ENCODE measurements around the gene VPS13C. TPM values are rescaled to one million over a fixed set of nuclear protein-coding genes. Genes with fewer than 3 reads are reported as not detected.
A peak's percentile ranks its signal among the peaks of the same experiment; 100 is the strongest.

The VPS13C gene
- total and polyA plus RNA-seq, 2 donors (not counting 3 experiments of a cell fraction or from before 2014, with no cell fraction given) = 10.8 to 60.3 TPM

- TF ChIP-seq MAX (IDR thresholded peaks at IDR 0.05; ENCODE audit: insufficient read depth, insufficient read length) = no peak
- TF ChIP-seq POLR2AphosphoS5 (IDR thresholded peaks at IDR 0.05; ENCODE audit: insufficient read depth, low read depth, low read length) = no peak
- TF ChIP-seq MYC (IDR thresholded peaks at IDR 0.05; ENCODE audit: low read depth, low read length) = no peak
- TF ChIP-seq, protein P1, sequence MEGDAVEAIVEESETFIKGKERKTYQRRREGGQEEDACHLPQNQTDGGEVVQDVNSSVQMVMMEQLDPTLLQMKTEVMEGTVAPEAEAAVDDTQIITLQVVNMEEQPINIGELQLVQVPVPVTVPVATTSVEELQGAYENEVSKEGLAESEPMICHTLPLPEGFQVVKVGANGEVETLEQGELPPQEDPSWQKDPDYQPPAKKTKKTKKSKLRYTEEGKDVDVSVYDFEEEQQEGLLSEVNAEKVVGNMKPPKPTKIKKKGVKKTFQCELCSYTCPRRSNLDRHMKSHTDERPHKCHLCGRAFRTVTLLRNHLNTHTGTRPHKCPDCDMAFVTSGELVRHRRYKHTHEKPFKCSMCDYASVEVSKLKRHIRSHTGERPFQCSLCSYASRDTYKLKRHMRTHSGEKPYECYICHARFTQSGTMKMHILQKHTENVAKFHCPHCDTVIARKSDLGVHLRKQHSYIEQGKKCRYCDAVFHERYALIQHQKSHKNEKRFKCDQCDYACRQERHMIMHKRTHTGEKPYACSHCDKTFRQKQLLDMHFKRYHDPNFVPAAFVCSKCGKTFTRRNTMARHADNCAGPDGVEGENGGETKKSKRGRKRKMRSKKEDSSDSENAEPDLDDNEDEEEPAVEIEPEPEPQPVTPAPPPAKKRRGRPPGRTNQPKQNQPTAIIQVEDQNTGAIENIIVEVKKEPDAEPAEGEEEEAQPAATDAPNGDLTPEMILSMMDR (IDR thresholded peaks at IDR 0.05; ENCODE audit: extremely low read depth in 1 of 2, insufficient read depth in 1 of 2, low read depth in 1 of 2, low read length in 2 of 2) = no peak
- TF ChIP-seq JUN (IDR thresholded peaks at IDR 0.05; ENCODE audit: borderline replicate concordance, insufficient read depth, insufficient read length, low read depth) = no peak
- TF ChIP-seq POLR2A (IDR thresholded peaks at IDR 0.05; ENCODE audit: low read depth, low read length) = no peak
- TF ChIP-seq FOS (IDR thresholded peaks at IDR 0.05; ENCODE audit: borderline replicate concordance, insufficient read depth, low read length) = no peak
- TF ChIP-seq GATA2 (IDR thresholded peaks at IDR 0.05; ENCODE audit: insufficient read depth, insufficient read length, low read depth, low read length) = no peak
- TF ChIP-seq EZH2 (IDR thresholded peaks at IDR 0.05; ENCODE audit: borderline replicate concordance, low read depth, low read length, severe bottlenecking) = no peak
- no peaks in the 10 kb centered on the region for H3K9me3 ChIP-seq (replicated peaks; ENCODE audit: control insufficient read depth, insufficient read depth, low read length)
- no peaks in the 10 kb centered on the region for H3K79me2 ChIP-seq (ENCODE audit: control insufficient read depth, insufficient read depth, low read length)
- dilution Hi-C loops (cut with MboI; ENCODE audit: extremely low pct_ligation_motif_present, low sequenced_read_pairs) = no loop called here
- BruUV-seq (replicated peaks) = TSS peak; percentile 29
- H3K27ac ChIP-seq (ENCODE audit: insufficient read depth, low read depth, low read length) = no peak overlapping the region
- H3K9me1 ChIP-seq (replicated peaks; ENCODE audit: control insufficient read depth, extremely low read depth, insufficient read depth, low read length) = no peaks in the 10 kb centered on the region
- H3K27me3 ChIP-seq (ENCODE audit: control insufficient read depth in 2 of 2, insufficient read depth in 2 of 2, low read length in 2 of 2) = no peaks in the 10 kb centered on the region
- no peaks in the 10 kb centered on the region for H3K36me3 ChIP-seq (ENCODE audit: control insufficient read depth in 2 of 2, extremely low read depth in 1 of 2, insufficient read depth in 2 of 2, low read length in 2 of 2)
- intact Hi-C loops (cut with micrococcal nuclease) = loop anchor here (1.0 kb wide), 3 partner anchors 8 to 56 kb away; partner anchors contain the start of gene VPS13C
- peak overlapping the region; percentile 27 for H3K9ac ChIP-seq (replicated peaks; ENCODE audit: extremely low read depth, insufficient read depth, low read length)
- FAIRE-seq = no peak
- H4K20me1 ChIP-seq (replicated peaks; ENCODE audit: control insufficient read depth, extremely low read depth, insufficient read depth, low read length) = no peaks in the 10 kb centered on the region
- POLR2A ChIA-PET = no interaction called here
- peak overlapping the region; percentile 24 to 41 (median 33) for H3K4me3 ChIP-seq (replicated peaks in 1 of 3; ENCODE audit: insufficient read depth in 1 of 3, low read depth in 1 of 3, low read length in 3 of 3)
- peak overlapping the region; percentile 72 for H3K4me2 ChIP-seq (ENCODE audit: insufficient read depth, low read length)
- H2AFZ ChIP-seq (ENCODE audit: low read depth, low read length) = peak overlapping the region; percentile 75
- peaks cover 24% of the 10 kb centered on the region for H3K4me1 ChIP-seq (ENCODE audit: control insufficient read depth, extremely low read depth, insufficient read depth, low read length)
- CTCF ChIA-PET = interaction anchor here (0.9 to 3.7 kb wide), 6 partner anchors 9 to 234 kb away, joined by 3 to 27 read pairs (median 10); partner anchors contain the start of genes C2CD4B and VPS13C
- no peak for DNase-seq (ENCODE audit: low read depth, low spot score)
These were observed 8.5 kb upstream of the VPS13C start for GRCh38 chr15:62068810-62069167.

All from endothelial cell of umbilical vein (primary cell).